Superior temporal gyrus (tissue), 1 donor: ENCODE results near the gene SIM2.

ENCODE experiments used
- DNase-seq: peaks from one replicate; pipeline ENCODE4 v3.0.0-alpha.2; 2016; ENCODE audit errors: extremely low spot score

The SIM2 gene

DNA sequence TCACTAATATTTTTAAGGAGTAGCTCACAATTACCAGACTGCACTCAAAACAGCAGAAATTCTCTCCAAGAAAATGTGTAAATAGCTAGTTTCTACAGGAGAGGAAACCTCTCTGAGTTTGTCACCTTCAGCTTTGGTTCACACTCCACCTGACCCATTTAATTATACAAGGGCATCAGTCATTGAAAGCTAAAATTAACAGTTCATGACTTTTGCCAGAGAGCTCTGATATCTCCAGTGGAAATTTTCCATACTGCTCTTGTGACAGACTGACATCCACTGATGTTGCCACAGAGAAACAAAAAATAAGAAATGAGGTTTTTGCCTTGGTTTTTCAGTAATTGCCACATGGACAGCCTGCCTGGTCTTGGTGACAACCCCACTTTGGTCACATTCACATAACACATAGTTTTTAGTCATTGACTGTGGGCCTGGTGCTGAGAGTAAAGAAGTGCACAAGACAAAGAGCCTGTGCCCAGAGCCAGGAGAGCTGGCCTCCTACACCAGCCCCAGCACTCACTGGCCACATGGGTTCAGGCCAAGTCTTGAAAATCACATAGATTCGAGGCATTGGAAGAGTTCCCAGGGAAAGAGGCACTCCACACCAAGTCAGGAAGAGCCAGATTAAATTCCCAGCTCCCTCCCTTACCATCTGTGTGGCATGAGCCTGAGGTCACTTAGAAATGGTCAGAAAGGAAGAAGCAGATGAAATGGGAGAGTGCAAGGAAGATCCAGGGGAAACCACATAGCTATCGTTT lies 13.8 kb upstream of the SIM2 start:
- DNase-seq, result no peak

DNA sequence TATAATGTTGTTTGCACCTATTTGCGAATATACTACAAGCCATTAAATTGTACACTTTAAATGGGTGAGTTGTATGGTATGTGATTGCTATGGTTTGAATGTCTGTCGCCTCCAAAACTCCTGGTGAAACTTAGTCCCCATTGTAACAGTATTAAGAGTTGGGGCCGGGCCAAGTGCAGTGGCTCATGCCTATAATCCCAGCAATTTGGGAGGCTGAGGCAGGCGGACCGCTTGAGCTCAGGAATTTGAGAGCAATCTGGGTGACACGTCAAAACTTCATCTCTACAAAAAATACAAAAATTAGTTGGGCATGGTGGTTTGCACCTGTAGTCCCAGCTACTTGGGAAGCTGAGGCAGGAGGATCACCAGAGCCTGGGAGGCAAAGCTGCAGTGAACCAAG lies 12.0 kb upstream of the SIM2 start:
- no peak for DNase-seq

DNA sequence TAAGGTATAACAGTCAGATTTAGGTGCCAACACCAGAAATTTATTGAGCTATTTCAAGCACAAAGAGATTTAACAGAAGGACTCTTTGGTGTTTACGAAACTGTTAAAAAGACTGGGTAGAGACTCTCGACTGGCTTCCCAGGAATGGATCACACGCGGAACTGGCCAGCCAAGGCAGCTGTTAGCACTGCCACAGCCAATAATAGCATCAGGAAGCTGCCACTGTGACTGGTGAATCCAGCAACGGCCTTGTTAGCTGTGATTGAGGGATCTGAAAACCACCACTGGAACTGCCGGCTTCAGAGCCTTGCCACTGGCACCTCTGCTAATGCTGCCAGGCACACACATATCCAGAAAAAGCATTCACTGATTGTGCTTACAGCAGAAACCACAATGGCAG lies 10.6 kb upstream of the SIM2 start:
- DNase-seq, result no peak

DNA sequence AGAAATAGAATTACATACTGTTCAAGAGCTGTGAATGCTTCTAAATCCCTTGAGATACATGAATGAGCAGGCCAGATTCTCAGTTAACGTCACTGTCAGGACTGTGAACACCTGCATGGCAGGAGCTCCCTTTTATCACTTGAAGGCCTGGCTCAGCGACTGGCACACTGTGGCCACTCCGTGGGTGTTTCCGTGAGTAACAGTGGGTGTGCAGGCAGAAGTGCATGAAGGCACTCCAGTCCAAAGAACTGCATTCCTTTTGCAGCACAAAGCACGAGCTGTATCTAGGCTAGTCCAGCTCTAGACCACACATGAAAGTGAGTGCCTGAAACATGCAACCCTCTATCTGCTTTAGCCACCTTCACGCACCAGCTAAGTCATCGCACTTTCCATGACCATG lies 9.6 kb upstream of the SIM2 start:
- DNase-seq, result no peak

DNA sequence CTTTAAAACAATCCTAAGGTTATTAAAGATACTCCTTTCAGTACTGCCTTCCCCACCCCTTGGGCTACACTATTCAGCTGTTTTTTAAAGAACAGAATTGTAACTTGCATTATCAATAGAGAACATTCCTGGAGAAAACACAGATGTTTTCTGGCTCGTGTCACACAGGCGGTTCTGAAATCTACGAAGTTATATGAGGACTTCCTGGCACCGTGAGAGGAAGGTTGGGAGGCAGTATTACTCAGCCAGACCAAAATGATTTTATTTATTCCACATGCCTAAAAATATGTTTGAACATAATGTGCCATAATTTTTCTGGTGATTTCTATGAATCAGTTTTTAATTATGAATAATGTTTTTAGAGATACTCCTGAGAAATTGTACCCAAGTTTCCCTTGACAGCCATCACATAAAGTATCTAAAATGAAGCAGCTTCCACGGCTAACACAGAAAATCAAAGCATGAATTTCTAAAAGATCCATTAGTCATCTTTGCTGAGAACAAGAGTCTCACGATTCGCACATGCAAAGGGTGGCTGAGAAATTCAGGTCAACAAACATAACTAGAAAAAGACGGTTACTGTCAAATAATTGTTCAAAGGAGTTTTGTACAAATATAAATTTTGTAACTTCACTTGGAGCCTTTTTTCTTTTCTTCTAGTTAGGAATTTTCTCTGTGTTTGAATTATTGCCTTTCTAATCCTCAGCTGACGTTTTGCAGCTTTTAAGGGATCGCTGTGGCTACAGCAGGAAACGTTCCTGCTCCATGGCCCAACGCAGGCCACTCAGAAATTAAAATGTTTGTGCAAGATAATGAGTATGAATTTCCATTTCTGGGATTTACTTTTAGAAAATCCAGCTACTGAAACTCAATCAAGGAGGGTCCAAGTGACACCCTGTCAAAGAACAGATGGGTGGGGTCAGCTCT lies 8.0 kb upstream of the SIM2 start:
- no peak for DNase-seq

DNA sequence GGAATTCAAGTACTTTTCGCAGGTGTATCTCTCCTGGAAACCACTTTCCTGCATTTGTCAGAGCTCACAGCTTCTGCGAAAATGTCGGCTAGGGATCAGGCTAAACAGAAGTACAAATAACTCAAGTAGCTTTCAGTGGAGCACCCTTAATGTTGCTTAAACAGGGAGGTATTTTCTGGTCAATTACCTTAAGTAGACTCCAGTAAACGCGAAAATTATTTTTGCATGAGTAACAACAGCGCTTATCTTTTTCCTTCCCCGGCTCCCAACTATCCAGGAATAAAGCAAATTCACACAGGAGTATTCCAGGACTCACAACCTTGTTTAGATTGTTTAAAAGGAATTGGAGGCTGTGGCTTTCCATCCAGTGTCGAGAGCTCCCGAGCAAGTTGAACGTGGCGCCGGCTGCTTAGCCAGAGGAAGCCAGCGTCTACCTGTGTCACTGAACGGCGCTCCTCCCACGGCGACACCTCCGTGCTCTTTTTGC lies 7.3 kb upstream of the SIM2 start:
- no peak for DNase-seq

DNA sequence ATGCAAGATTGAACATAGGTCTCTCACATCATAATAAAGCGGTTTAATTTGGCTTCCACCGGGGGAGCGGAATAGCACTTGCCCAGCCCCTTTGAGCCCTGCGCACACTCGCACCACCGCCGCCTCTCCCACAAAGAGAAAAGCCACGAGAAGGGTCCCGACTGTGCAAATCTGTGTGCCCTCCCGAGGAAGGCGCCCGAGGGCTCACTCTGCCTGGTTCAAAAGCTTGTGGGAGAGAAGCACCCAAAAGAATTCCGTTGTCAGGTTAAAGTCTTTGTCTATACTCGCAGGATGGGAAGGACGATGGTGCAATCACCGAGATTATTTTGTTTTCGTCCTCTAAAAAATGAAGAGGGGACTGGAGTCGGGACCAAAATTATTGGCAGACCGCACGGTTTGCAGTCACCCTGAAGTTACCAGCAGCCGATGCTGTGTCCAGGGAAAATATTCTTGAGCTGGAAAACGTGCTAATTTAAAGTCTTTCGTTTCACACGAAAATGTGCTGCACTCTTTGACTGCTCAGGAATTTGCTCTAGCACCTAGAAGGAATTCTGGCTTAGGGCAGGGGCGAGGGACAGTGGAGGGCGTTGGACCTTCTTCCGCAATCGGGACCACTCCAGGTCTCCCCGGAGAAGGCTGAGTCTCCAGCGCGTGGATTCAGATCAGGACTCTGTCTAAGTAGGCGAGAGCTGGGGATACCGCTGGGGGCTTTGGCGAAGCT lies 6.6 kb upstream of the SIM2 start:
- no peak for DNase-seq

DNA sequence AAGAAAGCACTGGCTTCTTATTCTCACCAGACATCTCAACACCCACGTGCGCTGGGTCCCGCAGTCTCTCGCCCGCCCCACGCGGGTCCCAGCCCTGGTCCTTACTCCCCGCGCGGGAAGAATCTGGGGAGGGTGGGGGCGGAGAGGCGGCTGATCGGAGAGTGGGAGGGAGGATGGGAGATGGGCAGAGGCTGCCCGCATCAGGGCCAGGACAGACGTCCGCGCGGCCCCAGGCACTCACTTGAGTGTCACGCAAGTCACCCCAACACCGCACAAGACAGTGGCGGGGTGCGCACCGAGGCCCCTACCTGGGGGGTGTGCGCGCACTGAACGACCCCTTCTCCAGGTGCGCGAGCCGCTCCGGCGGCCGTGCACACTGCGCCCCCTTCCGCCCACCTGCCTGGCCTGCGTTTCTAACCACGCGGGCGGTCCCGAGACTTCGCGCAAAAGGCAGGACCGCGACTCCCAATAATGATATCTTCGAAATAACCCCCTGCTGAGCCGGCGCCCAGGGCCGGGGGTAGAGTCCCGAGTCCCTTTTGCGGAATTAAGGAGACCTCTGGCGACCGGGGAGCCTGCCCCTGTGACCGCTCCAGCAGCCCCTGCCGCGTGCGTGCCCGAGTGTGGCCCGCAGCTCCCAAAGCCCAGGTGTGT lies 6.0 kb upstream of the SIM2 start:
- no peak for DNase-seq

DNA sequence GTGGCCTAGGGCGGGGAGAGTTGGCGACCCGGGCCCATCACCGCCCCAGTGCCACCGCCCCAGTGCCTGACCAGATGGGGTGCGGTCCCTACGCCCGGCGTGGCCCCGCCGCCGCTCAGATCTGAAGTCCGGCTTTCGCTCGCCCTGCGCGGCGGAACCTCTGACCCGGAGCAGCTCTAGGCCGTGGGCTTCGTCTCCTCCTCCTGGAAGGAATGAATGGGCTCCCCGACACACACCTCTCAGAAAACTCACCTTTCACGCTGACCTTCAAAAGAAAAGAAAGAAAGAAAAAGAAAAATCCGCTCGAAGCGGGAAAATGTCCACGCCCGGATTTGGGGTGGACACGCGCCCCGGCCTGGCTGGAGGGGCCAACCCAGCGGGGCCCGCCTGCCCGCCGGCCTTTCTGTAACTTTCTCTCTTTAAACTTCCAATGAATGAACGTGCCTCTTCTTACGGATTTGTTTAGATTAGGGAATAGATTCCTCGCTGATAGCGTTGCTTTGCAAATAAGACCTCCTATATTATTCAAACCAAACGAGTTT lies 5.4 kb upstream of the SIM2 start:
- no peak for DNase-seq

DNA sequence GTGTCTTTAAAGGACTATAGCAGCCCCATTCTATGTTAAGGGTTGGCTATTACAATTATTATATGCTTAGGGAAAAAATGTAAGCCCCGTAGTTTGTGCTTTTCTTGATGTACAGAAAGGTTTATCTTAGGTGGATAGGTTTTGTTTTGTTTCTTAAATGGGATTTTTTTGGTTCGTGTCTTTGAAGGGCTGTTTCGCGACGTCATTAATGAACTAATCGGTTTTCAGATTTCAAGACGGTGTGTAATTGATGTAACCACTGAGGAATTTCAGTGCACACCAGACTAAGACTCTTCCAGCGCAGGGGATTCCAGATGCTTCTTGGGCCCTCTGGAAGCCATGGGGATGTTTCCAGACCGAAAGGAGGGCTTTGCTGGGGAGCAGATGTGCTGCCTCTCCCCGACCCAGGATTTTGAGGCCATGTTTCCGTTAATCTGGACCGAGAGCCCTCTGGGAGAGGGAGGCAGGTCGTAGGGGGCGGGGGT lies 4.8 kb upstream of the SIM2 start:
- no peak for DNase-seq

DNA sequence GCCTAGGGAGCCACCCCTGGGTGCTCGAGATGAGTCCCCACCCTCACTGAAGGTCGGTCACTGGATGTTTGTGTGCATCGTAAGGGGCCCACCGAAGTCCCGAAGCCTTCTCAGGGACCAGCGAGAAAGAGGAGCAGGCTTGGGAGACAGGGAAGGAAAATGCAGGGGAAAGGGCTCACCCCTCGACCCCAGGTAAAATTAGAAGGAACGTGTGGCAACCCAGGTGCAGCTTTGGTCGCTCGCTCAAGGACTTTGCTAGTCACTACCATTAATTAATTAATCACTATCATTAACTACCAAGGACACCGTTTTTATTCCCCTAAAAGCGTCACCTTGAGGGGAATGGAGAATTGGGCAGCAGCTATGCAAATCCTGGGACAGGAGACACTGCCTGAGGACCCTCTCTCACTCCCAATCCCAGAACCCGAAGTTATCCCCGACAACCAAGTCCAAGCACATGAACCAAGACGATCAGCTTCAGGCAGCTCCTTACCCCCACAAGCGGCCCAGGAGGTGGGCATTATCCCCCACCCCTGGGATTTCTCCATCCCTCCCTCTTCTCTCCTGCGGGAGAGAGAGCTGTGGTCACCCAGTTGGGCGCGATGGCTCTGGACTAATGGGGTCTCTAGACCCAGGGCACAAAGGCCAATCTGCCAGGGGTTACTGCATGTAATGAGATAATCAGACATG lies 4.2 kb upstream of the SIM2 start:
- DNase-seq, result no peak

DNA sequence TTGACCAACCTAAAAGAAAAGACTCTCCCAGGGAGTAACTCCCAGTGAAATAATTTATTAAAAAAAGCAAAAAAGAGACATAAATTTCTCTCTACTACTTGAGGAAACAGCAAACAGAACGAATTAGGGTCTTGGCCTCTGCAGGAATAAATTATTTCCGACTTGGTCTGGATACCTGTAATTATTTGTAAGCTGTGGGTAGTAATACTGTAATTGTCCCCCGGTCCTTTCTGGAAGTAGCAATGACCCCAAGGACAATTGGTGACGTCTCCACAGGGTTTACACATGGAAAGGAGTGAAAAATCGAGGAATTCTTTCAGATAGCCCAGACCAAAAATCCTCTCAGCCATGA lies 3.7 kb upstream of the SIM2 start:
- DNase-seq, result no peak

DNA sequence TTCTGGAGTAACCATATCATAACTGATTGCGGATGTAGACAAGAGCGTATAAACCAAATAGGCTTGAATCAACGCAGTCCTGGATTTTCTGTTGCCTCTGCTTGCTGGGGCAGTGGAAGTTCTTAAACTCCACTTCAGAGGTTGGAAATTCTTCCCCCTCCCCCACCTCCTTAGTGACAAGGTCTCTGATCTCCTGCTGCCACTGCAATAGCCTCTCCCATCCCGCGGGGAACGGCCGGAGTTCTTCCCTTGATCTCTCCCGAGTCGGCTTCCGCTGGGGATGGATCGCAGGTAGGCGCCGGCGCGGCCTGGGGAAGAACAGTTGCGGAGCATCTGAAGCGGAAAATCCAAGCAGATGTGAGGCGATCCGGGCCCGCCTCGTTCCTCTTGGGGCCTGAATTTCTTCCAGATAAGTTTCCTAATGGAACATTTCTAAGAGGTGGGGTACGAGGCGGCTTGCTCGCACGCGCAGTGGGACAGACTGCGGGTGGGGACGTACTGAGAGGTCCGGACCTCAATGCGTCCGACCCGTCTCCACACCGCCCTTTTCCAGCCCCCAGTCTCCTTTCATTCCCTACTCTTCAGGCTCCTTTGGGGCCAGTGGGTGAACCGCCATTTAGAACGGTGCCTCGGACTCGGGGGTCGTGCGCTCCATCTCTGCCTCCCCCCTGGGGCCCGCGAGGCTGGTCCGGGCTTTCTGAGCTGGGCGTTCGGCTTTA lies 3.1 kb upstream of the SIM2 start:
- DNase-seq, result no peak

DNA sequence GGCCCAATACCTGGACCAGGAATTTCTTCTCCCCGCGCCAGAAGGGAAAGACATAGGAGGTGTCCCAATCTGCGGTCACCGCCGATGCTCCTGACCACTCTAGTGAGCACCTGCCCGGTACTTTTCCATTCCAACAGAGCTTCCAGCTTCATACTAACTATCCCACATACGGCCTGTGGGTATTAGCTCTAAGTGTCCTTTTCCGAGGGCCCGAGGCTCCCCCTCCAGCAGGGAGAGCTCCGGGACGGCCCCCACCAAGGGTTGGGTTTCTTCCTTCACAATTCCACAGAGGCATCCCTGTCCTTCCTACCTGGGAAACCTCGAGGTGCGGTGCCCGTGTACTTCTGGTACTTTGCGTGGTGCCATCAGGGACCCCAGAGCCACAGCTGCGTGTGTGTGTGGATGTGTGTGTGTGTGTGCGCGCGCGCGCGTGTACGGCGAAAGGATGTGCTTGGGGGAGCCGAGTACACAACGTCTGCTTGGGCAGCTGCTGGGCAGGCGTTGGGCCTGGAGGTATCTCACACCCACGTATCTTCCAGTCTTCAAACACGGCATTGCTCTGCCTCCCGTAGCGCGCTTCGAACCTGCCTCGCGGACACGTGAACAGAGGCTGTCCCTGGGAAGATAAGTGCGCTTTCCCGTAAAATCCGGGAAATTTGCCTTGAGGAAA lies 2.4 kb upstream of the SIM2 start:
- DNase-seq, result no peak

DNA sequence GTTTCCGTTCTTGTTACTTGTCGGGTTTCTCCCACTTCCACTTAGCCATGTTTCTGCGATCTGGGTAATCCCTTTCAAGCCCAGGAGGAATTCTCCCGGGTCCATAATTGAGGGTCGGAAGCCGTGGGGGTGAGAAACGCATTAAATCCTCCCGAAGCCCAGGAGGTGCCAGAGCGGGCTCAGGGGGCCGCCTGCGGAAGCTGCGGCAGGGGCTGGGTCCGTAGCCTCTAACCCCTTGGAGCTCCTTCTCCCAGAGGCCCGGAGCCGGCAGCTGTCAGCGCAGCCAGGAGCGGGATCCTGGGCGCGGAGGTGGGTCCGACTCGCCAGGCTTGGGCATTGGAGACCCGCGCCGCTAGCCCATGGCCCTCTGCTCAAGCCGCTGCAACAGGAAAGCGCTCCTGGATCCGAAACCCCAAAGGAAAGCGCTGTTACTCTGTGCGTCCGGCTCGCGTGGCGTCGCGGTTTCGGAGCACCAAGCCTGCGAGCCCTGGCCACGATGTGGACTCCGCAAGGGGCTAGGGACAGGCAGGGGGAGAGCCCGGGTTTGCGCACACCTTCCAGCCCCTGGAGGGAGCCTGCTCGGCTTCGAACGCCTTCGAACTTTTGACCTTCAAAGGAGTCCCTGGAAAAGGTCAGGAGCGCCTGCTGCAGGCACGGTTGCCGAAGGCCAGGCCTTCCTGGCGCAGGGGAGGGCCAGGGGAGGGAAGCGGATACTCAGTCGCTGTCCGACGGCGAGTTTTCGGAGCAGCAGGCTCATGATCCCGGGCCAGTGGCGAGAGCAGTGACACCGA lies 1.7 kb upstream of the SIM2 start:
- DNase-seq, result no peak

DNA sequence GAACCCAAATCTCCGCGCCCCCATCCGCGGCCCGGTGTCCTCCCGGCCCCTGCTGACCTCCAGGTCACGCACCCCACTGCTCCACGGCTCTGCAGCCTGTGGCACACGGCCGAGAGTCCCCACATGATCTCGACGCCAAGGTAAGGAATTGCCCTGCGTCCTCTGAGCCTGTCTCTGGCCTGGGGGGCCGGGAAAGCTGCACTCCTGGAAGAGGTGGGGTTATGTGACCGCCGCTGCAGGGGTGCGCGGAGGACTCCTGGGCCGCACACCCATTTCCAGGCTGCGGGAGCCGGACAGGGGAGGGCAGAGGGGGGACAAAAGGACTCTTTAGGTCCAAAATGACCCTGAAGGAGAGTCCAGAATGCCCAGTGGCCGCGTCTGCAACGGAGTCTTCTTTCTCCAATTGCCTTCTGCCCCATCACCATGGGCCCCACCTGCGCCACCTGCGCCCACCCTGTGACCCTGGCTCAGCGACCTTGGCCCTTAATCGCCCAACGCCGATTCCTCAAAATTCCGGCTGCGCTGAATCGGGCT lies 997 bp upstream of the SIM2 start:
- DNase-seq, result no peak

DNA sequence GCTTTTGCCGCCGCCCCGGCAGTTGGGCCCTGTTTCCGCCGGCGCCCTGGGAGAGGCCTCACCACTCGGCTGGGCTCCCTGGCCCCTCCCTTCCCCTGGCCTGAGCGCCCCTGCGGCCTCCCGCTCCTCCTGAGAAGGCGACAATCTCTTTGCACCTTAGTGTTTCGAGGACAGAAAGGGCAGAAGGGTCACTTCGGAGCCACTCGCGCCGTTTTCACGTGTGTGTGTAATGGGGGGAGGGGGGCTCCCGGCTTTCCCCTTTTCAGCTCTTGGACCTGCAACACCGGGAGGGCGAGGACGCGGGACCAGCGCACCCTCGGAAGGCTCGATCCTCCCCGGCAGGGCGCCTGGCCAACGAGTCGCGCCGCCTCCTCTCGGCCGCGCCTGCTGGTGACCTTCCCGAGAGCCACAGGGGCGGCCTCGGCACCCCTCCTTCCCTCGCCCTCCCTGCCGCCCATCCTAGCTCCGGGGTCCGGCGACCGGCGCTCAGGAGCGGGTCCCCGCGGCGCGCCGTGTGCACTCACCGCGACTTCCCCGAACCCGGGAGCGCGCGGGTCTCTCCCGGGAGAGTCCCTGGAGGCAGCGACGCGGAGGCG lies 432 bp upstream of the SIM2 start:
- no peak for DNase-seq
